ENCODE data around the gene CAMK2N2.

CAMK2N2 gene

GRCh38 chr3:184240384-184241140 lies 20.8 kb downstream of the CAMK2N2 start:
- DNase-seq (ENCODE audit: low spot score): no peak

GRCh38 chr3:184239708-184240107 lies 21.6 kb downstream of the CAMK2N2 start:
- DNase-seq (ENCODE audit: low spot score): no peak

GRCh38 chr3:184239221-184239620 lies 22.1 kb downstream of the CAMK2N2 start:
- DNase-seq (ENCODE audit: low spot score): no peak

GRCh38 chr3:184238246-184238818 lies 23.0 kb downstream of the CAMK2N2 start:
- DNase-seq (ENCODE audit: low spot score): no peak

GRCh38 chr3:184237807-184238206 lies 23.5 kb downstream of the CAMK2N2 start:
- no peak for DNase-seq (ENCODE audit: low spot score)

GRCh38 chr3:184237211-184237610 lies 24.1 kb downstream of the CAMK2N2 start:
- no peak for DNase-seq (ENCODE audit: low spot score)

- DNase-seq (ENCODE audit: low spot score): no peak
Observed at GRCh38 chr3:184236636-184237035, 24.7 kb downstream of the CAMK2N2 start.

- no peak for DNase-seq (ENCODE audit: low spot score)
Observed at GRCh38 chr3:184236033-184236410, 25.3 kb downstream of the CAMK2N2 start.

- no peak for DNase-seq (ENCODE audit: low spot score)
Observed at GRCh38 chr3:184235381-184236032, 25.8 kb downstream of the CAMK2N2 start.

- DNase-seq (ENCODE audit: low spot score): no peak
Observed at GRCh38 chr3:184234671-184235380, 26.5 kb downstream of the CAMK2N2 start.

GRCh38 chr3:184234224-184234623 lies 27.1 kb downstream of the CAMK2N2 start:
- DNase-seq (ENCODE audit: low spot score): no peak

GRCh38 chr3:184233127-184233843 lies 28.1 kb downstream of the CAMK2N2 start:
- DNase-seq (ENCODE audit: low spot score): no peak

GRCh38 chr3:184231671-184232070 lies 29.7 kb downstream of the CAMK2N2 start:
- DNase-seq (ENCODE audit: low spot score): no peak

- DNase-seq (ENCODE audit: low spot score): no peak
Observed at GRCh38 chr3:184230603-184231528, 30.5 kb downstream of the CAMK2N2 start.

- no peak for DNase-seq (ENCODE audit: low spot score)
Observed at GRCh38 chr3:184230081-184230602, 31.2 kb downstream of the CAMK2N2 start.

- DNase-seq (ENCODE audit: low spot score): no peak
Observed at GRCh38 chr3:184229394-184230080, 31.8 kb downstream of the CAMK2N2 start, which contains the start of gene VWA5B2. Gene VWA5B2 (plus strand): TSS chr3:184229585. CDS start chr3:184230529, 944 bp downstream.

- no peak for DNase-seq (ENCODE audit: low spot score)
Observed at GRCh38 chr3:184228376-184229137, 32.8 kb downstream of the CAMK2N2 start.

GRCh38 chr3:184227481-184227935 lies 33.8 kb downstream of the CAMK2N2 start:
- DNase-seq (ENCODE audit: low spot score): peak; percentile 67

GRCh38 chr3:184223946-184224345 lies 37.4 kb downstream of the CAMK2N2 start:
- no peak for DNase-seq (ENCODE audit: low spot score)

All from hematopoietic multipotent progenitor cell treated with erythropoietin and hydrocortisone succinate and interleukin-3 and kit ligand, for 17 days (in vitro differentiated cells).